ENCODE data around the gene PRICKLE4.
"Not testable (repeated sequence)": the region's sequence is repeated elsewhere in the genome, so short reads cannot be mapped to it uniquely, and the experiment has no call there.

- TF ChIP-seq CTCF, POLR2A, POLR2AphosphoS5, EP300 (IDR thresholded peaks at IDR 0.05): not testable (repeated sequence)
These were observed 31.4 kb downstream of the PRICKLE4 start for GRCh38 chr6:41811946-41812345.
